A549 treated with CORT108297 at 1 μM for 4 hours (cell line): ENCODE measurements around the gene GALE. TPM values are rescaled to one million over a fixed set of nuclear protein-coding genes. Genes with fewer than 3 reads are reported as not detected.

Experiments
- total RNA-seq: library from RNA; stranded (reverse); fragments of 200-300 nt; extraction: Qiagen RNA extraction; gene quantifications from 5 replicates; pipeline ENCODE4 v1.2.3, GENCODE V29; 2022

GALE gene
- total RNA-seq: 66.6 to 81.1 TPM (median 78.8 TPM) in 5 replicates

DNA sequence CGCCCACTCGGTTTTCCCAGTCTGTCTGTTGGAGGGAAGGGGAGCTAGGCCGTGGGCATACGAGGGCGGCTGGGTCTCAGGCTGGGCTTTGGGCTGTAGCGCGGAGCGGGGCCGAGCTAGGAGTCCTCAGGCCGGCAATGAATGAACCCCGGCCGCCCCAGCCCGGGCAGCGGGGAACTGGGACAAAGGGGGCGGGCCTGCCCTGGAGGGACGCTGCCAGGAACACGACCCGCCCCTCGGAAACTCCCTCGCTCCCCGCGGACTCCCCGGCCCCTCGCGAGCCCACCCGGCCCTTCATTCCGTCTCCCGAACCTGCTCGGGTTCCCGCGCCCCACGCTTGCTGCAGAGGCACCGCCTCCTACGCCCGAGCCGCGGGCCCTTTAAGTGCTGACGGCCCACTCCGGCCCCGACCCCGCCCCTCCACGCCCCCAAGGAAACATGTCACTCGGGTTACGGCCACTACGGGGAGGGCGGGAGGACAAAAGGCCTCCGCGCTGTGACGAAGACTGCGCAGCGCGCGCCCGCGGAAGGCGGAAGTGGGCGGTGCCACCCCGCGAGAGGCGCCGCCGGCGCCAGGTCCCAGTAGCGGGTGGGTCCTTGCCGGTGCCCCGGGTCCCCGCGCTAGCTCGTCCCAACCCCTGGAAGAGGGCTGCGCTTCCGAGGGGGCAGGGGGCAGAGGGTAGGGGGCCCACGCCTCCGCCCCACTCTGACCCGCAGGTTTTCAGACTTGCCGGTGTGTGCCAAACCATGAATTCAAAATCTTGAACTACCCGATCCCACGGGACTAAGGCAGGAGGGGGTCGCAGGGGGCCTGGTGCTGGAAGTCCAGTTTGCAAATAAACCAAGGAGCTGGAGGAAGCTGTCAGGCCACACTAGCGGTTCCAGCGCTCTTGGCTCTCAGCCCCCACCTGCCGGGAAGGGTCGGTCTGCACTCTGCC lies at the start of gene GALE:
TSS of gene GALE (minus strand) at position 355 of the 938 bp plus-strand sequence. CDS start 1,747 bp downstream, outside the sequence.

DNA sequence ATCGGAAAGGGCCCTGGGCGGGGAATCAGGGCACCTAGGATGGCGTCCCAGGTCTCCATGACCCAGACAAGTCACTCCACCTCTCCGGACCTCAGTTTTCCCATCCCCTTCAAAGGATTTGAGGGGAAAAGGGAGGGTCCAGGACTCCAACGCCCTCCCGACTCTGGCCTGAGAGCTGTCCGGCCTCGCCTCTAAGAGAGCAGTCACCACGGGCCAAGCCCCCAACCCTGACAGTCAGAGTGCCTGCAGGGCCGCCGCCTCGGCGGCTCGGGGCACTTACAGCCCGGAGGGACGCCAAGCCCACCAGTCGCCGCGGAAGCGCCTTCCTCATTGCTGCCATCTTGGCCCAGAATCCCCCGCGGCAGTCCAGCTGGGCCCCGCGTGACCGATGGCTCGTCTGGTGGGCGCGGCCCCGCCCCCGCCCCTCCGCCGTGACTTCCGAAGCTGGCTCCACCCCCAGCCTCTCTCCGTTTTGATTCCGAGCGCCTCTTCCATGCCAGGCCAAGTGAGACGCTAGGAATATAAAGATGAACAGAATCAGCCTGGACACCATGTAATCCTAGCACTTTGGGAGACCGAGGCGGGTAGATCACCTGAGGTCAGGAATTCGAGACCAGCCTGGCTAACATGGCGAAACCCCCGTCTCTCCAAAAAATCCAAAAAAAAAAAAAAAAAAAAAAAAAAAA lies 24.7 kb upstream of the GALE start, which contains the start of gene HMGCL:
TSS of gene HMGCL (minus strand) at position 354 of the 686 bp plus-strand sequence. CDS start at position 340, 14 bp downstream.

DNA sequence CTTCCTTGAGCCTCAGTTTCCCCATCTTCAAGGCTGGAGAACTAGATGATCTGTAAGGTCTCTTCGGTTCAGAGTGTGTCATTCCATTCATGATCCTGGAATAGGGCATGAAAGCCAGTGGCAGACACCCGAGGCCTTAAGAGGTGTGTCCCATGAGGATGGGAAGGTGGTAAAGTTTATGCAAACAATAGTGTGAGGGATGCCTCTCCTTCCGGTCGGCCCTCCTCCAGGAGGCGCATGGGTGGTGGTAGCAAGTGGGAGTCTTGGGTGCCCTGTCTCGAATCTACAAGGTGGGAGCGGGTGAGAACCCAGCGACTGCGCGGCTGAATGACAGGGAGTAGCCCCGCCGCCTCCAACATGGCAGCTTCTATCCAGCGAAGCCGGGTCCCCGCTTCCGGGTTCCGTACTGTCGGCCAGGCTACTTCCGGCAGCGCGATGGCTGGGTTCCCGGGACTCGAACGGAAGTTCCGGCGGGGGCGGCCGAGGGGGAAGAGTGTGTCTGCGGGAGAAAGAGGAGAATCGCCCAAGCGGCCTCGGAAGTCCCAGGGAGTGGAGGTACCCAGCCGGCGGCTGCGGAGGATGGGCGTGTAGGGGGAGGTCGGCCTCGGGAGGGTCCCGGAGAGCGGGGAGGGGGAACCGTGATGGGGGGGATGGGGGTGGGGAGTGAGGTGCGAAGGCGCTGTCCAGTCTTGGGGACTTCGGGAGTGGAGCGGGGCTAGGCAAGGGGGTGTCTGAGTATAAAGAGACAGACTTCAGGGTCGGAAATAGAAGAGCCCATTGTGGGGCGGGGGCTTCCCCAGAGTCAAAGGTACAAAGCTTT lies 9.6 kb downstream of the GALE start, which contains the start of gene LYPLA2:
TSS of gene LYPLA2 (plus strand) at position 450 of the 820 bp plus-strand sequence. CDS start 1,538 bp downstream, outside the sequence.

GRCh38 chr1:23777979-23778814 lies 22.4 kb downstream of the GALE start, which contains the start of gene PITHD1:
Gene PITHD1, plus strand, starts transcription at chr1:23778418. Its CDS starts 98 bp downstream, at chr1:23778516.

Other genes with a start within 250 kb of the GALE start
- 322 to 443 TPM (median 373 TPM) in 5 replicates for gene ID3, start 241.3 kb downstream of the GALE start, total RNA-seq
- 1,332 to 1,474 TPM (median 1,426 TPM) in 5 replicates for gene RPL11, start 108.9 kb downstream of the GALE start, total RNA-seq
- gene ELOA, start 57.3 kb downstream of the GALE start, total RNA-seq: 25.5 to 31.7 TPM (median 25.8 TPM) in 5 replicates
- 33.9 to 45.1 TPM (median 35.7 TPM) in 5 replicates for gene PITHD1, start 22.3 kb downstream of the GALE start, total RNA-seq
- gene LYPLA2, start 9.6 kb downstream of the GALE start, total RNA-seq: 60.4 to 65.8 TPM (median 64.0 TPM) in 5 replicates
- 11.5 to 13.7 TPM (median 12.9 TPM) in 5 replicates for gene HMGCL, start 24.7 kb upstream of the GALE start, total RNA-seq
- 8.7 to 11.0 TPM (median 9.7 TPM) in 5 replicates for gene FUCA1, start 67.5 kb upstream of the GALE start, total RNA-seq
- not detected in 5 replicates for gene CNR2, start 112.6 kb upstream of the GALE start, total RNA-seq
- 23.2 to 38.9 TPM (median 37.8 TPM) in 5 replicates for gene PNRC2, start 159.1 kb upstream of the GALE start, total RNA-seq
- gene SRSF10, start 179.6 kb upstream of the GALE start, total RNA-seq: 83.2 to 101 TPM (median 88.6 TPM) in 5 replicates